Measurements from ENCODE around the gene GOLGA2. TPM values are rescaled to one million over a fixed set of nuclear protein-coding genes. Genes with fewer than 3 reads are reported as not detected.

GOLGA2 gene
- total and polyA plus RNA-seq, 12 donors, result 35.8 to 221 (median 85.6) TPM

GRCh38 chr9:128259156-128259555, 16.7 kb downstream of the GOLGA2 start:
- WGBS, 4 donors, result 83 to 92% (median 87%) methylated on average over 6 to 9 of the region's 9 CpGs
- no peaks in the 10 kb centered on the region for H3K27me3 ChIP-seq
- H3K36me3 ChIP-seq (replicated peaks in 1 of 2), result peaks cover 0 to 72% of the 10 kb centered on the region in 2 donors
- H3K4me3 ChIP-seq, result no peak overlapping the region
- no peak overlapping the region for H3K27ac ChIP-seq
- H3K9me3 ChIP-seq (replicated peaks in 1 of 3), result no peaks in the 10 kb centered on the region
- intact Hi-C loops (cut with DNase I), result no loop called here
- H3K4me1 ChIP-seq (replicated peaks in 1 of 2), result no peaks in the 10 kb centered on the region
- TF ChIP-seq CTCF (IDR thresholded peaks at IDR 0.05), result no peak
- no peak for TF ChIP-seq POLR2A (IDR thresholded peaks at IDR 0.05)
- no peak for DNase-seq

- Histone ChIP-seq H3K4me1 (replicated peaks in 1 of 2) (peaks cover 0 to 1% of the 10 kb centered on the region in 2 donors), H3K4me3 (no peak overlapping the region), H3K36me3 (replicated peaks in 1 of 2) (peaks cover 0 to 72% of the 10 kb centered on the region in 2 donors), H3K9me3 (replicated peaks in 1 of 3) (no peaks in the 10 kb centered on the region), H3K27me3 (no peaks in the 10 kb centered on the region), H3K27ac (no peak overlapping the region)
- 91 to 98% (median 95%) methylated on average over 5 to 6 of the region's 6 CpGs for WGBS, 4 donors
- intact Hi-C loops (cut with DNase I), result no loop called here
- no peak for DNase-seq
- TF ChIP-seq CTCF (IDR thresholded peaks at IDR 0.05) (no peak), POLR2A (IDR thresholded peaks at IDR 0.05) (no peak)
Observed at GRCh38 chr9:128258326-128258725, 17.5 kb downstream of the GOLGA2 start.

- intact Hi-C loops (cut with DNase I), result no loop called here
- 91 to 100% (median 93%) methylated on average over 2 to 11 of the region's 11 CpGs for WGBS, 4 donors
- Histone ChIP-seq H3K9me3 (replicated peaks in 1 of 3) (no peaks in the 10 kb centered on the region), H3K4me1 (replicated peaks in 1 of 2) (peaks cover 0 to 4% of the 10 kb centered on the region in 2 donors), H3K27ac (no peak overlapping the region), H3K27me3 (no peaks in the 10 kb centered on the region), H3K4me3 (no peak overlapping the region), H3K36me3 (replicated peaks in 1 of 2) (peaks cover 0 to 69% of the 10 kb centered on the region in 2 donors)
- TF ChIP-seq CTCF (IDR thresholded peaks at IDR 0.05), result no peak
- TF ChIP-seq POLR2A (IDR thresholded peaks at IDR 0.05), result no peak
- DNase-seq, result no peak
Observed at GRCh38 chr9:128257907-128258306, 17.9 kb downstream of the GOLGA2 start.

DNA sequence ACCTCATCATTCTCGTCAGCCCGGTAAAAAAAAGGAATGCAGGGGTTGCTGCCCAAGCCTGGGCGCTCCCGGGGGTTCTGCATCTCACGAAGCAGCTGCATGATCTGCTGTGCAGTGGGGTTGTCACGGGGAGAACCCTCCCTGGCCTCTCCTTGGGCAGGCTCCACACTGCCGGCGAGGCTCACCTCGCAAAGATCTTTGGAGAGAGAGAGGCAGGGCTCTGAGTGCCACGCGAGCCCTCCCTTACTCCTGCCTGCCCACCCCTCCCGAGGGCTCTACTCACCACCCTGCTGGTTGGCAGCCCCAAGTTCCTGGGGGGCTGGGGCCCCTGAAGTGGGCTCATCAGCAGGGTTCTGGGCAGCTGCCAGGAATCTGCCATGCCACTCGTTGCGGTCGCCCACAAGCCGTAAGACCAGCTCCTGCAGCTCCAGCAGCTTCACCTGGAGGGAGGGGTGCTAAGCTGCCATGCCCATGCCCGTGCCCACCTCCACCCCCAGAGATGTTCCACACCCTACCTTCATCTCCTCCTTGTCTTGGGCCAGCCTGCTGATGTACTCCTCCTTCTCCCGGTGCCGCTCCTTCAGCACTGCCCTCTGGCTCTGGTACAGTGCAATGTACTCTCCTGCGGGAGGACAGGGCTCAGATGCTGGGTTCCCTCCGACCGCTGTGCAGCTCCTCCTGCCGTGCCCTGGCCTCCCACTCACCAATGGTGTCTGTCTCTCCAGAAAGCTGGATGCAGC, 18.6 kb downstream of the GOLGA2 start:
- WGBS, 4 donors, result 87 to 97% (median 90%) methylated on average over 12 to 23 of the region's 23 CpGs
- TF ChIP-seq POLR2A (IDR thresholded peaks at IDR 0.05) (no peak), CTCF (IDR thresholded peaks at IDR 0.05) (no peak)
- Histone ChIP-seq H3K4me3 (no peak overlapping the region), H3K27ac (no peak overlapping the region), H3K36me3 (replicated peaks in 1 of 2) (peaks cover 0 to 63% of the 10 kb centered on the region in 2 donors), H3K4me1 (replicated peaks in 1 of 2) (peaks cover 0 to 4% of the 10 kb centered on the region in 2 donors), H3K9me3 (replicated peaks in 1 of 3) (no peaks in the 10 kb centered on the region), H3K27me3 (no peaks in the 10 kb centered on the region)
- DNase-seq, result no peak
- intact Hi-C loops (cut with DNase I), result no loop called here
